HCEC 1CT (cell line): ENCODE measurements around the gene ZNF92.
"Not testable (repeated sequence)": the region's sequence is repeated elsewhere in the genome, so short reads cannot be mapped to it uniquely, and the experiment has no call there.

ENCODE experiments used
- DNase-seq: peaks from one replicate; pipeline ENCODE4 v3.0.0-alpha.2; 2017

ZNF92 gene

DNA sequence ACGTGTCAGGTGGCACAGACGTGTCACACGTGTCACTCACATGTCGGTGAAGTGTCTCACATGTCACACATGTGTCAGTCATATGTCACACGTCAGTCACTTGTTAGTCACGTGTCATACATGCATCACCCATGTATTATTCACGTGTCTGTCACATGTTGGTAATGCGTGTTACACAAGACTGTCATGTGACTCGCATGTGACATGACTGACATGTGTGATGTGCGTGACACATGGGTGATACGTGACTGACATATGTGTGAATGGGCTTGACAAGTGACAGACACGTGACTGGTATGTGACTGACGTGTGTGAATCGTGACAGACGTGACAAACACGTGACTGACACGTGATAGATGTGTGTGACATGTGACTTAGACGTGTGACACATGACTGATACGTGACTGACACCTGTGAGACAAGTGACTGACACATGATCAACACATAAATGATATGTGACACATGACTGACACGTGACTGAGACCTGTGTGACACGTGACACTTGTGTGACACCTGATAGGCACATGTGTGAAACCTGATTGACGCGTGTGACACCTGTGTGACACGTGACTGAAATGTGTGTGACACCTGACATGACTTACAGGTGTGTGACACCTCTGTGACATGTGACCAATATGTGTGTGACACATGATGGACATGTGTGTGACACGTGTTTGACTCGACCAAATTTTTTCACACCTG is 56.1 kb downstream of the ZNF92 start:
- DNase-seq, result no peak

DNA sequence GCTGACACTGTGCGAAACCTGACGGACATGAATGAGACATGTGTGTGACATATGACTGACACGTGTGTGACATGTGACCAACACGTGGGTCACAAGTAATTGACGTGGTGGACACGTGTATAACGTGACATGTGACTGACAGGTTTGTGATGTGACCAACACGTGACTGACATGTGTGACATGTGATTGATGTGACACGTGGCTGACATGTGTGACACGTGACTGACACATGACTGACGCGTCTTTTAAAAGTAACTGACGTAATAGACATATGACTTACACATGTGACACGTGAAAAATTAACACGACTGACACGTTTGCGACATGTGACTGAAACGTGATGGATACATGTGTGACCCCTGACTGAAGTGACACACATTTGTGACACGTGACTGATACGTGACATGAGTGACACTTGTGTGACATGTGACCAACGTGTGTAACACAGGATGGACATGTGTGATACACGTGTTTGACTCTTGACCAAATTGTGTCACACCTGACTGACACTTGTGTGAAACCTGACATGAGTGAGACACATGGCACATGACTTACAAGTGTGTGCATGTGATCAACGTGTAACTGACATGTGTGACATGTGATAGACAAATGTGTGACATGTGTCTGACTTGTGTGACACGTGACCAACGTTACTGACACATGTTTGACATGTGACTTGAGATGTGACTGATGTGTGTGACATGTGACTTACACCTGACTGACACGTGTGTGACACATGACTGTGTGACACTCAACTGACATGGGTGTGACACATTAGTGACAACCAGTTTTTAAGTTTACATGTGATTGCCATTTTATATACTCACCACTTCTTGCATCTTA is 56.9 kb downstream of the ZNF92 start:
- no peak for DNase-seq

DNA sequence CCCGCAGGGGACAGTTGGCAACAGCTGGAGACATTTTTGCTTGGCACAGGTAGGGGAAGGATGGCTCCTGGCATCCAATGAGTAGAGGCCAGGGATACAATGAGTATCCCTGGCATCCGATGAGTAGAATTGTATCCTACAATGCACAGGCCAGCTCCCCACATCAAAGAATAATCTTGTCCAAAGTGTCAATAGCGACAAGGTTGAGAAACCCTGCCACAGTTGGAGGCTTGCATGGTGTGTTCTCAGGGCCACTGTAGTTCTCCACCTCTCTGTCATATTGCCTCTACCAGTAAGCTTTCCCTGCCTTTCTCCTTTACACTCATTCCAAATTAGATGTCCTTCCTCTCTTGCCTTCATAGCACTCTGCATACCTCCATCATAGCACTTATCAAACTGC is 60.7 kb downstream of the ZNF92 start:
- DNase-seq, result no peak

DNA sequence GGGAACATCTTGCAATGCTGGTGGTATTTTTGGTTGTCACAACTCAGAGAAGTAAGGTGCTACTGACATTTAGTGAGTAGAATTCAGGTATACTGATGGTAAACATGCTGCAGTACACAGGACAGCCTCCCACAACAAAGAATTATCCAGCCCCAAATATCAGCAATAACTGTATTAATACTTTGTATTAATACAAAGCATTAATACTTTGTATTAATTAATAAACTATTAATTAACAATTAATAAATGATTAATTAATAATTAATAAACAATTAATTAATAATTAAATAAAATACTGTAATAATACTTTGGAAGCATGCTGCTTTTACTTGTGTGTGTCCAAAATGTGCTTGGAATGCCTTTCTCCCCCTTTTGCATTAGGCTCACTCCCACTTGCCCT is 62.5 kb downstream of the ZNF92 start:
- no peak for DNase-seq

DNA sequence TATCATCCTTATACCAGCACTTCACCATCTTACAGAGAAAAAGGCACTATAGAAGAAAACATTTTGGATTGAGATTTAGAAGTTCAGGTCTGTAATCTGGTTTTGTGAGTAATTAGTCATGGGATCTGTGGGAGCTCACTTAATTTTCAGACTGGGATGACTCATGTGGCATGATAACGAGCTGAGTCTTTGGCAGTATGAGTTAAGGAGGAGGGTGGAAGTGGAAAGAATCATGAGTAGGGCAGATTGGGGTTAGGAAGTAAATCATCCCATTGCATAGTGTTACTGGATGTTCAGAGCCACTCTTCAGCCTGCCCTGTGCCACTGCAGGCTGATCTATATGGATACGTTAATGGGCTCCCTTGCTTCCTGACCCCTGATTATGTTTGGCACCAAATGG is 64.9 kb downstream of the ZNF92 start:
- peak; percentile 82 for DNase-seq

DNA sequence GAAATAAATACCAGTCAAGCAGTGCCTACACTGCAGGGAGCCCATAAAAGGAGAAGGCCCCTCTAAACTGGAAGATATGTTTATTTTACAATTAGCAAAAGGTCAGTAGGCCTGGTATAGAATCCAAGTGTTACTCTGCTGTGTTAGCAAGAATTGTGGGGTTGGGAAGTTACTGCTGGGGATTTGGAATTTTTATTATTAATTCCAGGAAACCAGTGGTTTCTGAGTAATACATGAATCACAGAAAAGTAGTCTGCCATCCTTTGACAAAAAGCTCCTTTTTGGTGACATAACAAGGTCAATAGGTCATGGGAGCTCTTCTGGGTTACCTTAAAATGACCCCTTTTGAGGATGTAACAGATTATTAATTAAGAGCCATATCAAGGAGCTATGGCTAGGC is 67.4 kb downstream of the ZNF92 start:
- peak; percentile 63 for DNase-seq

DNA sequence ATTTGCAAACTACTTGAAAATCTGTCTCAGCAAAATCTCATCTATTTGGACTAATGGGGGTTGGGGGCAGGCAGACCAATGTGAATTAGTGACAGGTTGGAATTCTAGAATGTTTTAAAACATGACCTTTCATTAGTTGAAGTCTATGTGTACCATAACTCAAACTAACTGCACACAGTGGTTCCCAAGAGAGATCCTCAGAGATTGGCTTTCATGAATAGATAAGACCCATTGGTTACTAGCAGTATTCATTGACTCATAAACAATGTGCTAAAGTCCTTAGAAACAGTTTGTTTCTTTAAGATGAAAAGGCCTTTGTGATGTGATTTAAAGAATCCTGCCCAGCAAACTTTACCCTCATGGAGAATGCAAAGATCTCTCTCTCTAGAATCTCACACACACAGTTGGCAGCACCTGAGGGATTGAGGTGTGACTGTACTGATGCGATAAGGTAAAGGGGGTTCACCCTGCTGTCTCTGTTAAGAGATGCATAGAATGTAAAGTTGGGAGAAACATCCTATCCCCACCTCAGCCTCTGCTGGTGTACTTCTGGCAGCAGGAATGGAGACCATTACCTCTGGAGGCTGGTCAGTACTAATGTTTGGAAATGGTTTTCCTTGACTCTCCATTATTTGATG is 70.7 kb downstream of the ZNF92 start:
- DNase-seq, result no peak

DNA sequence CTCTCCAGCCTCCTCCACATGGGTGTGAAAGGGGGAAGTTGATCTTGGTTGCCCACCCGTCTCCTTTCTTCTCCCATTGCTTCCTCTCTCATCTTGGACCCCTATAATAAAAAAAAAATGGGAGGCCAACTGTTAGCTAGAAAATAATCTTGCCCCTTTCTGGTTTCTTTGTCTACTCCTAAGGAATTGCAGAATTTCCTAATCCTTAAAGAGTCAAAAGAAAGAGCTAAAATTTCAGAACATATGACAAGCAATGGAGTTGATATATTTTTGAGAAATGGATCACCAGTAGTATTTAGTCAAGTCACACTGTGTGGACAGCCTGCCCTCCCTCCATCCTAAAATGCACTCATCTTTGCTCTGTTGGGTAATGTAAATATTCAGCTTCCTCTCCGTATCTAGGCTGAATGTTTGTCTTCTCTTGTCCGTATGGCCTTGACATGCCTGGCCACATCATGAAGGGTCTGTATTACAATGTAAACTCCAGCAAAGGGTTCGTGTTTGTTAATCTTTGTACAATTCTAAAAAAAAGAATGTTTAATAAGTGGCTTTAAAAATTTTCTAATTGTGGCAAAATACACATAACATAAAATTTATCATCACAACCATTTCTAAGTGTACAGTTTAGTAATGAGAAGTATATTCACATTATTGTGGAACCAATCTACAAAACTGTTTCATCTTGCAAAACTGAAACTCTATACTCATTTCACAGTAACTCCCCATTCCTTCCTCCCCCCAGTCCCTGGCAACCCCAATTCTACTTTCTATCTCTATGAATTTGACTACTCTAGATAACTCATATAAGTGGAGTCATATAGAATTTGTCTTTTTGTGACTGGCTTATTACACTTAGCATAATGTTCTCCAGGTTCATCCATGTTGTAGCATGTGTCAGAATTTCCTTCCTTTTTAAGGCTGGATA is 71.5 kb downstream of the ZNF92 start:
- no peak for DNase-seq

DNA sequence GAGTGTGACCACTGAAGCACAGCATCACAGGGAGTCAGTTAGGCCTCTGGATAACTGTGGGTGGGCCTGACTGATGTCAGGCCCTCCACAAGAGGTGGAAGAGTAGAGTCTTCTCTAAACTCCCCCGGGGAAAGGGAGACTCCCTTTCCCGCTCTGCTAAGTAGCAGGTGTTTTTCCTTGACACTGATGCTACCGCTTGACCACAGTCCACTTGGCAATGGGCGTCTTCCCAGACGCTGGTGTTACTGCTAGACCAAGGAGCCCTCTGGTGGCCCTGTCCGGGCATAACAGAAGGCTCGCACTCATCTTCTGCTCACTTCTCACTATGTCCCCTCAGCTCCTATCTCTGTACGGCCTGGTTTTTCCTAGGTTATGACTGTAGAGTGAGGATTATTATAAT is 73.4 kb downstream of the ZNF92 start:
- DNase-seq, result not testable (repeated sequence)

DNA sequence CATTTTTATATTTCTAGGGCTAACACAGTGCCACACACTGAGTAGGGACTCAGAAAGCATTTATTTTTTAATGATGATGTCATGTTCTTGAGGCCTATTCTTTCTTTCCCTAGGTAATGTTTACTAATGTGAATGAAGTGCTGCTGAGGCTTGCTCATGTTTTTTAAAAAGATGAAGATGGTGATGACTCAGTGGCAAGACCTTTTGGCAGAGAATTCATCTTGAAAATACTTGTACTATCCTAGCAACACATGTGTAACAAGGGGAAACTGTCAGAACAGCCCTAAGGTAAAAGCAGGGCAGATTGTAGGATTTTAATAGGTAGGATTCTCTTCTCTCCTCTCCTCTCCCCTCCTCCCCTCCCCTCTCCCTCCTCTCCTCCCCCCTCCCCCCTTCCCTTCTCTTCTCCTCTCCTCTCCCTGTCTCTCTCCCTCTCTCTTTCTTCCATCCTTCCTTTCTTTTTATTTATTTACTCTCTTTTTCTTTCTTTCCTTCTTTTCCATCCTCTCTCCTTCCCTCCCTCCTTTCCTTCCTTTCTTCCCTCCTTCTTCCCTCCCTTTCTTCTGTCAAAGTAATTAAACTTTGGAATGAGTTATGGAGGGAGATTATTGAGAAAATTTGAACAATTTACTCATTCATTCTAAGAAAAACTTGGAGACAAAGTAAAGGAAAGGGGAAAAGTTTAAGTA is 75.3 kb downstream of the ZNF92 start:
- peak; percentile 34 for DNase-seq

DNA sequence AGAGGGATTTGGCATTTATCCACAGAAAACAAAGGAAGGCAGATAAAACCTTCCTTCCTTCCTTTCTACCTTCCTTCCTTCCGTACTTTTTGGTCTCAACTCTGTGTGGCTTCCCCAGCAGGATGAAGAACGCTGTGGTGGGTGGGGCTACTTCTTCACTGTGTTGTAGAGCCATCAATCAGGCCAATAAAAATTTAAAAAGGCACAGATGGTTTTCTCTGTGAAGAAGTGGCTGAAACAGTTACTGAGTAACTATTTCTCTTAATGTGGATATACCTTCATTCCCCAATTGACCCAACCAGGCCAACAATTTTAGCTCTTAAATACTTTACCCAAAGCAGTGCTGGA is 75.8 kb downstream of the ZNF92 start:
- DNase-seq, result no peak
